ENCODE data around the gene ANKRD37.

ANKRD37 gene

DNA sequence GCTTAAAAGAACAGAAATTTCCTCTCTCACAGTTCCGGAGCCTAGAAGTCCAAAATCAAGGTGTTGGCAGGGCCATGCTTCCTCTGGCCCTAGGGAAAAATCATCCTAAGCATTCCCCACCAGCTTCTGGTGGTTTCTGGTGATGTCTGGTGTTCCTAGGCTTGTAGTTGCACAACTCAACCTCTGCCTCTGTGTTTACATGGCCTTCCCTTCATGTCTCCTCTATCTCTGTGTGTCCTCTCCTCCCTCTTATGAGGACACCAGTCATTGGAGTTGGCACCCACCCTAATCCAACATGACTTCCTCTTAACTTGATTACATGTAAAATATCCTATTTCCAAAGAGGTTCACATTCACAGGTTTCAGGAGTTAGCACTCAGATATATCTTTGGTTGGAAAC lies 16.3 kb upstream of the ANKRD37 start:
- DNase-seq, result no peak

DNA sequence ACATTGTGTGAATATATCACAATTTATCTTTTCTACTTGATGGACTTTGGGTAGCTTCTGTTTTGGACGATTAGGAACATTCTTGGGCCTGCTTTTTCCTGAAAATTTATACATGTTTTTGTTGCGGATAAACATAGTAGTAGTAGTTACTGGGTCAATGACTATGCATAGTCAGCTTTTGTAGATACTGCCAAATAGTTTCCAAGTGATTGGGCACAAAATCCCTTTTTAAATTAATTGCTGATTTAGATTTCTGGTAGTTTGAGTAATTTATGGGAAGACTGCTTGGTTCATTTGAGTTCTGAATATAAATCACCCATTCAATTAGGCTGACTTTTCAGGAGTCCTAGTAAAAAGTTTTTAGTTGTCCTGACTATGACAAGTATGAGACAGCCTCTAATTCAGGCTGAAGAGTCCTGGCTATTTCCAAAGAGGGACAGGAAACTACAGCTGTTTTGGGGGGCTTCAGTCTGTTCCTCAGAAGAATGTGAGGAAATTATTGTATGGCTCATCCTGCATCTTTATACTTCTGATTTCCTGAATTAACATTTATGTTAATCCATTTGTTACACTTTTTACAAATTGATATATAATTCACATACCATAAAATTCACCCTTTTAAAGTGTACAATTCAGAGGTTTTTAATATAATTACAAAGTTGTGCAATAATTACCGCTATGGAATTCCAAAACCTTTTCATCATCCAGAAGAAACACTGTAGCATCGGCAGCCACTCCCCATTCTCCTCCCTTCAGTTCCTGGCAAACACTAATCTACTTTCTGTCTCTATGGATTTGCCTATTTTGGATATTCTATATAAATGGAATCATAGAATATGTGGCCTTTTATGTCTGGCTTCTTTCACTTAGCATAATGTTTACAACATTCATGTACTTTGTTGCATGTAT lies 15.1 kb upstream of the ANKRD37 start:
- no peak for DNase-seq

DNA sequence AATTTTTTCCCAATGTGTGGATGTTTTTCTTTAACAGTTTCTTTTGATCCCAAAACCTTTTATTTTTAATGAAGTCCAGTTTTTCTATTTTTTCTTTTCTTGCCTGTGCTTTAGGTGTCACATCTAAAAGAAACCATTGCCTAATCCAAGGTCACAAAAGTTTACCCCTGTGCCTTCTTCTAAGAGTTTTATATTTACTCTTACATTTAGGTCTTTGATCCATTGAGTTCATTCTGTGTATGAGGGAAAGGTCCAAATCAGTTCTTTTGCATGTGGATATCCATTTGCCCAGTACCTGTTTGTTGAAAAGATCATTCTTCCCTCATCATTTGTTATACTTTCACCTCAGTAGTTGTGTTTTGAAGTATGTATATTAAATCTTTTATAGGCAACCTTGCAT lies 13.9 kb upstream of the ANKRD37 start:
- no peak for DNase-seq

DNA sequence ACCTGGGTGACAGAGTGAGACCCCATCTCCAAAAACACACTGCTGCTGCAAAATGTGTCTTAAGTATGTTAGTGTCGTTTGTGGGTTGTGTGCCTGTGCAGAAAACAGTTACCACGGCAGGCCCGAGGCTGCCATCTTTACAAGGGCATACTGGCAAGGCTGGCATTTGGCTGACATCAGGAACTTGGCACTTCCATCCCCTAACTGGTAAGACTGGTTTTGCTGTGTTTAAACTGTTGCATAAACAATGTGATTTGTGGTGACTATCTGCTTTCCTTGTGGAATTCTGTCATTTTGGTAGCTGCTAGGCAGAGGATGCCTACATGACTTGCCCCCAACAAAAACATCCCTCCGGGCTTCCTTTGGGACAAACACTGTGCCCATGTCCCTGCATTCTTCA lies 13.2 kb upstream of the ANKRD37 start:
- no peak for DNase-seq

DNA sequence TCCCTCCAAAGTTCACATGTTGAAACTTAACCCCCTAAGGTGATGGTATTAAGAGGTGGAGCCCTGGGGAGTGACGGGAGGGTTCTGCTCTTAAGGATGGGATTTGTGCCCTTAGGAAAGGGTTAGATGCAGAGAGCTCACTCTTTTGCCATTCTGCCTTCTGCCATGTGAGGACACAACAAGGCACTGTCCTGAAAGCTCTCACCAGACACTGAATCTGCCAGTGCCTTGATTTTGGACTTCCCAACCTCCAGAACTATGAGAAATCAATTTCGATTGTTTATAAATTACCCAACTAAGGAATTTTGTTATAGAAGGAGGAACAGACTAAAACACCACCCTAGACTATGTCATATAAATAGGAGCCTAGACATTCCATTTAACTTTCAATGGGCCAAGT lies 12.6 kb upstream of the ANKRD37 start:
- DNase-seq, result no peak

DNA sequence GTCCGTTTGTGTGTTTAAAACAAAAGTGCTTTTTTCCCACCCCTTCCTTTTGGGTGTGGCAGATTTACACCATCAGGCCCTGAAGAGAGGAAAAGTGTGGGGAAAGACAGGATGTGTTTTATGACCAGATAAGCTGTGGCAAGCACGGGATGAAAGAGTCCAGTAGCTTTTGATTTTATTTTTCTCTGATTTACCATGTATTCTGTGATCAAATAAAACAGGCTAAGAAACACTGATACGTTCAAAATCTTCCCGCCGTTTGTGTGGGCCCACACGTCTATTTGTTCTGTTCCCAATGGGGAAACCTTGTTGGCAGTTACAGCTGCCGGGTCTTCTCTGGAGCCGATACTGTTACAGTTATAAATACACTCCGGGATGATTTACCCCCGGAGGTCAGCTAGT lies 11.7 kb upstream of the ANKRD37 start:
- no peak for DNase-seq

DNA sequence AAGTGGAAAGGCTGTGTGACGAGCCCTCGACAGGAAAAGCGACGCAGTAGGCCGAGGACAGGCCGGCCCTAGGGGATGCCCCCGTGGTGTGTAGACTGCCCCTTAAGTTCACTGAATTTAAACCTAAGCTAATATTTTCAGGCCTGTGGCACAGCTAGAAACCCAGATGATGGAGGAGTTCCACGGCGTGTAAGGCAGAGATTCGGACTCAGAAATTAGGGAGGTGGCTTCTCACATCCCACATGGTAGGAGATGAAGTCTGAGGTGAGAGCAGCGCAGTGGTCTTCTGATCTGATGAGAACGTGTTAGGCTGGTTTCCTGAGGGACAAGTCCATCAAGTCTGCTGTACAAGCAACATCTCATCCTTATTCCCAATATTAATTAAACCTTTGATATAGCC lies 8.7 kb upstream of the ANKRD37 start:
- no peak for DNase-seq

DNA sequence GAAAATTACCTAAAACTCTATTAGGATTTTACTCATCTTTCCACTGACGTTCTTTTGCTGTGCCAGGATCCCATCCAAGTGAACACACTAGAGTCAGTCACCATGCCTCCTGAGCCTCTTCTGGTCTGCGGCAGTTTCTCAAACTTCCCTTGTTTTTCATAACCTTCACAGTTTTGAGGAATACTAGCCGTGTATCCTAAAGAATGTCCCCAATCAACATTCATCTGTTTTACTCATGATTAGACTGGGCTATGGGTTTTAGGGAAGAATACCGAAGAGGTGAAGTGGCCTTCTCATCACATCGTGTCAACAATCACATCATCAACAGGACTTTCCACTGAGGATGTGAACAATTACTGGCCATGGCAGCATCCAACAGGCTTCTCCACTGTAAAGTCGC lies 5.7 kb upstream of the ANKRD37 start:
- DNase-seq, result no peak

DNA sequence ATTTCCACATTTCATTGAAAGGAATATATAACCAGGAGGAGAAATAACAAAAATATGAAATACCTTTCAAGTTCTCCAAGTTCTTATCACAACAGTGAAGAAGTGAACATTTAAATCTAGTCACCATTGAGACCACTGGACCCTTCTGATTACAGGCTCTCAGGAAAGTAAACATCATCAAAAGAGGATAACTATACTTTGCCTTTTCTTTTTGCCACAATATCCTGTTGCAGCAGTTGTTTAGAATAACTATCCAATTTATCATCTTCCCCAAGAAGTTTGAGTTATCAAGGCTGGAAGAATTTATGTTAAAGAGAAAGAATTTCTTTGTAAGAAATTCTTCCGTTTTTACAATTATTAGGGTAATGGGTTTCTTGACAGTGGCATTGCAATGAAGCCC lies 4.5 kb upstream of the ANKRD37 start:
- DNase-seq, result no peak

DNA sequence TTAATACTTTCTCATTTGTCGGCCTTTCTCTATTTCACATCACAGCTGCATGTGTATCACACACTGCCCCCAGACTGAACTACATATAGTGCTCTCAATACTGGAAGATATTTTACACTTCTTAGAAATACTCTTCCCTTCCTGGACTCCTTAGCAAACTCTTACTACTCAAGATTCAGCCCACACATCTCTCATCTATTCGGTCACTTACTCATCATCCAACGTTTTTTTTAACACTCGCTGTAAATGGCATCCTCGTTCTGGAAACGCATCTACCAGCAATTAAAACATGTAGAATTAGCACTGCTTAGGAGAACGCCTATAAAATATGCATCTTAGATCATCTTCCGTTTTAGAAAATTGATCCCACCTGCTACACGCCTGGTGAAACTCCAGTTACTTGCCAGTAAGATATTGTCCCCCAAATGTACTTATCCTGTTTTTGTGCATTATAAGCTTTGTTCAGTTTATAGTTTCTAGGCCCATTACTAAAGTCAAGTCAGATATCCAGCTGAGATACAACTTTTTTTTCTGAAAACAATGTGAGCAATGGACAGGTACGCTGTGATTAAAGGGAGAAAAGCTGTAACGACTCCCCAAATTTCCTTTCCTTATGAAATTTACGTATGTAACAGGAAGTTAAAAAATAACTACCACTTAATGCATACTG lies 1.9 kb upstream of the ANKRD37 start:
- no peak for DNase-seq

DNA sequence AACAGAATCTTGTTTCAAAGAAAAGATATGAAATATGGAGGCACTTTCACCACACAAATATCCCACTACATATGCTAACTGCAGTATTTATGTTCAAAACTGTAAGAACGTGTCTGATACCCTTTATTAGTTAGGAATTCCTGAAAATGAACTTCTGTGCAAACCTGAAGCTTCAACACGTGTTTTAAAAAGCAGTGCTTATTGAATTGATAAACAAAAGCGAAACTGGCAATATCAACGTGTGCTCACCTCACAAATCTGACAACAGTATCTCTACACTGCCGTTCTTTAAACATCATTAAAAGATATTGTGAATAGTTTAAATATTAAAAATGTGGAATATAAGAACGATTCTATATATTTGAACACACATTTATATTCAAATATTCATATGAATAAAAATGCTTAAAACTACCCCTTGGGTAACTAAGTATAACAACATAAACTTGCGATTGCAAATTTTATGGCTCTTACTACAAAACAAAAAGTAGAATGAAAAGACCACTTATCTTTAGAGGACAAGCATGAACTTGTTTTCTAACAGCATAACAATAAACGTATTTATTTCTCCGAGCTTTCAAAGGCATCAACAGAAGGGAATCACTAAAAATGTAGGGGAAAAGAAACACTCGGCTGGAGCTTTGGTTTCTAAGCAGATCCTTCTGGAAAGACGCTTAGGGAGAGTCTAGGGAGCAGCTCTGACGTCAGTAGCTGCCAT lies 1.2 kb upstream of the ANKRD37 start, which contains the start of gene LRP2BP:
LRP2BP (minus strand) TSS at position 687 of the 718 bp plus-strand sequence. CDS start 17,738 bp downstream, outside the sequence.
- DNase-seq, result no peak

DNA sequence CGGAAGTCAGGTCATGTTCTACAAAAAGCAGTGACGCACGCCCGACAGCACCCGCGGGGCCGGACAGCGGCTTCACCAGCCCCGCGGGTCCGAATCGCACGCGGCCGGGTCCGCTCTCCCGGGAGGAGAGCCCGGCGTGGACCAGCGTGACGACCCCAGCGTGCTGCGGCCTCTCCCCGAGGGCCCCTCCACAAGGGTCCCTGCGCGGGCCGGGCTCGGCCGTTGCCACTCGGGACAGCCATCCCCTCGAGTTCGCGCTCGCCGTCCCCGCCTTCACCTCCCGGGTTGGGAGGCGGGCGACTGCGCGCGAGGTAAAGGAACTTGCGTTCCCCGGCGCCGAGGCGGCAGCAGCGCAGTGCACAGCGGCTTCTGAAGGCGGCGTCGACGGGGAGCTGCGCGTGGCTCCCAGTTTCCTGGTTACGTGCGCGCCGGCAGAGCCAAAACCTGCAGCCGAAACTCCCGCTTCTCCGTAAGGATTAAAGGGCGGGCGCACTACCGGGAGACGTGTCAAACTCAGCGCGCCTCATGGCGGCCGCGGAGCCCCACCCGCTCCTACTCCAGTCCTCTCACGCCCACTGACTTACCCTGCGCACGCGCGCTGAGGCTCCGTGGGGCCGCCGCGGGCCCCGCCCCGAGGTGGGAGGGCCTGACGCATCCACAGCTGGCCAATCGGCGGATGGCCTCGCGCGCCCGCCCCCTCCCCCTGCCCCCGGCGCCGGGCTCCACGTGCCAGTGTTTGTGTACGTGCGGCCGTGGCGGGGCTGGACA lies 501 bp upstream of the ANKRD37 start:
- peak; percentile 92 for DNase-seq

DNA sequence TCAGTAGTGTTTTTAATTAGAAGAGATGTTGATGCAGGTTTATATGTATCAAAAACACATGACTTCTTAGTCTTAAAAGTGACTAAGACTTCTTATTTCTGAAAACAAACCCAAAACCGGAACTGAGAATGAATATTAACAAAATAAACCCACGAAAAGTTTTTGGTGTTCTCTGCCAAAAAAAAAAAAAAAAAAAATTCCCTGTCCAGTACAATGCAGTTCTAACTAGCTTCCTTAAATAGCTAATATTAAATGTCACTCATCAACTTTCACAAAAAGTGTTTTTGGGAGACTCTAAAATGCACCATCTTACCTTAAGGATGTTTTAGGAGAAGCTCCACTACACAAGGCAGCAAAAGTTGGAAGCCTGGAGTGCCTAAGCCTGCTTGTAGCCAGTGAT lies 2.0 kb downstream of the ANKRD37 start:
- no peak for DNase-seq

DNA sequence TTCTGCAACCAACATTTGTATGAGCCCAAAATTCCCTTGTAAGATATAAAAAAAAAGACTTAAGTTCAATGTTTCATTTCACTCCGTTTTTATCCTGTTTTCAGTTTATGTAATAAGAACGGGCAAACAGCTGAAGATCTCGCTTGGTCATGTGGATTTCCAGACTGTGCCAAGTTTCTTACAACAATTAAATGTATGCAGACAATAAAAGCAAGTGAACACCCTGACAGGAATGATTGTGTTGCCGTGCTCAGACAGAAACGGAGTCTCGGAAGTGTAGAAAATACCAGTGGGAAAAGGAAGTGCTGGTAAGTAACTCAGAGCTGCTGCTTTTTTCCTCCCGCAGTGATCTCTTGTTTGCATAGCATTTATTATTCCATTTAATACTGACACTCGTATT lies 2.8 kb downstream of the ANKRD37 start:
- no peak for DNase-seq

DNA sequence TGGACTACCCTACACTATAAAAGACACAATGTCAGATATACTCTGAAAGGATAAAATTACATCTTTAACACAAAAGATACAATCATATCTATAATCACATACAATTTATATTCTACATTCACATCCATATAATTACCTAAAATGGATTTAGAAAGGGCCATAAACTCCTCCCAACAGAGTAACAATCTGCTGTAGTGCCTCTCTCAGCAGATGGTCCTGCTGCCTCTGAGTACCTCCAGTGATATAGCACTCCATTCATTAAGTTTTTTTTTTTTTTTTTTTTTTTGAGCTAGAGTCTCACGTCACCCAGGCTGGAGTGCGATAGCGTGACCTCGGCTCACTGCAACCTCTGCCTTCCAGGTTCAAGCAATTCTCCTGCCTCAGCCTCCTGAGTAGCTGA lies 7.4 kb downstream of the ANKRD37 start:
- peak; percentile 73 for DNase-seq

DNA sequence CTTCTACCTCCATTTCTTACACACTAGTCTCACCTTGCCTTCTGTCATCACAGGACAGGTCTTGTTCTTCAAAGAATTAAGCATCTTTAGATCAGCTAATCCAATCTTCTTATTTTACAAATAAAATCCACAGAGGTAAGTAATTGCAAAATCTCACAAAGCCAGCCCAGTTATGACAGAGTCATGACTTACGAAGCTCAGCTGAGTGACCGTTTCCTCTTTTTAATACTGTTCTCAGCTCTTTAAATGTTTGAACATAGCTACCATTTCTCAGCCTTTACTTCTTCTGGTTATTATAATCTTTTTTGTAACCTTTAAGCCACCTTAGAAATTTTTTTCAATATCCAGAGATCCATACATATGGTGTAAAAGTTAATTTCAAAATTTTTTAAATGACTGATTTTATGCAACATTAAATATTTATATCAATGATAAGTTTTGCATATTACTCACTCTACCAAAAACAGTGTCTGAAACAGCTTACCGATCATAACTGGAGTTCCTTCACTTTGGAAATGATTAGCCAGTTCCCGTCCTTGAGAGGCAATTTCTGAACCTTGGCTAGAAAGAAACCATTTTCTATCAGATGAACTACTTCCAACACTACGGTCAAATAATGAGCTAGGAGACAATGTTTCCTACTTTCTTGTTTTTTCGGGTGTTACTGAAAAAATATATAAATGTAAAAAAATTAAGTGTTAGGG lies 8.8 kb downstream of the ANKRD37 start:
- no peak for DNase-seq

DNA sequence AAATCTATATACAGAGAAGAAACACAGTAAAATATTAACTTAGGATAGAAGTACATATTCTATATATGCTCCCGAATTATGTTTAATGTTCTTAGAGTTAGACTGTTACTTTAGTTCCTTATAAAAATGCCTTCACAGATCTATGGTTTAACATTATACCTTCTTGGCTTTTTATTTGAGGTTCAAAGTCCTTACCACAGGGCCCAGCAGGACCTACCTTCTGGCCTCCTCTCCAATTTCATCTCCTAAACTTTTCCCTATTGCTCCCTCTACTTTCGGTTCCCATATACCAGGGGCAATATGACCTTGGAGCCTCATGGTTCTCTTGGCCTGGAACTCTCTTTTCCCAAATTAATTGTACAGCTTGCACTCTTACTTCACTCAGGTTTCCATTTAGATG lies 11.8 kb downstream of the ANKRD37 start:
- no peak for DNase-seq

DNA sequence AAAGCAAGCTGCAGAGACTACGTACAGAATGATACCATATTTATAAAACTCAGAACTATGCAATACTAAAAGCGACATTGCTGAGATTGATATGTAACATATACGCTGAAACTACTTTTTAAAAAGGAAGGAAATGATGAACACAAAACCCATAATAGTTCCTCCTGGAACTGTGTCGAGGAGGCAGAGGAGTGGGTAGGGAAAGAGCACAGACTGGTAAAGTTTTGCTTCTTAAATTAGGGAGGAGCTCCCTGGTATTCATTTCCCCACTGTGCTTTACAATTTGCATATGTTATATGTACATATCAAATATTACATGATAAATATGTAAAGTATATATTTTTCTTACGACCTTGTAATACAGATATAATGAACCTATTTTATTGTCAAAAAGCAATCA lies 15.2 kb downstream of the ANKRD37 start:
- DNase-seq, result no peak

DNA sequence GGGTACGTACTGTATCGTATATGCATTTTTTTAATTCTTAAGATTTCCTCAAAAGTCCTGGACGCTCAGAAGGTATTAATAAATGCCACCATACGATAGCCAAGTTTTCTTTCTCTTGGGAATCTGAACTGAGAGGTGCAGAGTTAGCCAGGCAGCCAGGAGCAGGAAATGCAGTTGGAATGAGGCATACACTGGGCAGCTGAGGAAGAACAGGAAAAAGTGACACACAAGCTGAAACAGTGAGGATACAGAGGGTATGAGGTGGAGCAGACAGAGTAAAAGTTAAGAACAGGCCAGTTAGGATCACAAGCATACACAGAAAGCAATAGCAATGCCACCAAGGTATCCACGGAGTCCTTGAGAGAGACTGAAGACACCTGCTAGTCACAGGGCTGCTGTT lies 15.8 kb downstream of the ANKRD37 start:
- no peak for DNase-seq

DNA sequence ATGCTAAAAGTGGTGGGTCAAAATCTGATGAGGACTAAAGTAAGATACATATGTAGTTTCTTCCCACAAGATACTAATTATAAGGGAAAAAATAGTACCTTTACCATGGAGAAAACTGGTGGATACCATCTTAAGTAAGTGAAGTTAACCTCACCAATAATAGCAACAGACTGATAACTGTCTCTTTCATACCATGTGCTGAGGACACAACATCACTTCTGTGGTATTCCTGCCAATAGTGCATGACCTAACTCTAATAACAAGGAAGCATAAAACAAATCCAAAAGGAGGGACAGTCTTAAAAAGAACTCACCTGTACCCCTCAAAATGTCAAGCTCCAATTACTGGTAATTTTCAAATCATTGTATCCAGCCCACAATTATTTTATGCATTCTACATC lies 20.3 kb downstream of the ANKRD37 start:
- DNase-seq, result no peak

DNA sequence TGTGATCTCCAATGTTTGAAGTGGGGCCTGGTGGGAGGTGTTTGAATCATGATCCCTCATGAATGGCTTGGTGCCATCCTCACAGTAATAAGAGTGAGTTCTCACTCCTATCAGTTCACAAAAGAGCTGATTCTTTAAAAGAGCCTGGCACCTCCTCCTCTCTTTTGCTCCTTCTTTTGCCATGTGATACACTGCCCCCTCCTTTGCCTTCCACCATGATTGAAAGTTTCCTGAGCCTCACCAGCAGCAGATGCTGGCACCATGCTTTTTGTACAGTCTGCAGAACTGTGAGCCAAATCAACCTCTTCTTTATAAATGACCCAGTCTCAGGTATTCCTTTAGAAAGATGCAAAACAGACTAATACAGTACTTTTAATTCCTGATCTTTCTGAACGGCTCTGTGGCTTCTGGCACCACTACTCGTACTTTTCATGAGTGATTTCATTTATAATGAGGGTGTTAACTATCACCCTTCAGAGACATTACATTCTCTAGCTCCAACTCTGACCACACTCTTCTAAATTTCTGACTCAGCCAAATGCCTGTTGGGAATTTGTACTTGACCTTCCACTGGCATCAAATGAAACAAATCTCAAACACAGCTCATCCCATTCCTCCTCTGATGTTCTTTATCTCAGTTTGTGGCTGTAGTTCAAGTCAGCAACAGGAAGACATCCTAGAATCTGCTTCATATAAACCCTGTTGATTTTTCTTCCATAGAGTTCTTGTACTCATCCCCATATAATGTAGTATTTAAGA lies 24.9 kb downstream of the ANKRD37 start:
- DNase-seq, result no peak
